GM18907 (cell line): ENCODE measurements around the gene WWOX.

ENCODE experiments used
- ATAC-seq: cut with Tn5 transposase; IDR thresholded peaks from one replicate; pipeline ENCODE4 v1.9.1; 2021; ENCODE audit warnings: mild to moderate bottlenecking, moderate library complexity; ENCODE audit not compliant: unreplicated experiment

Gene WWOX

GRCh38 chr16:78773291-78773702, 673.8 kb downstream of the WWOX start:
- no peak for ATAC-seq

GRCh38 chr16:78773706-78774105, 674.3 kb downstream of the WWOX start:
- no peak for ATAC-seq

- ATAC-seq = no peak
Measured at GRCh38 chr16:78775161-78775561, 675.7 kb downstream of the WWOX start.

- no peak for ATAC-seq
Measured at GRCh38 chr16:78778101-78779004, 678.9 kb downstream of the WWOX start.

DNA sequence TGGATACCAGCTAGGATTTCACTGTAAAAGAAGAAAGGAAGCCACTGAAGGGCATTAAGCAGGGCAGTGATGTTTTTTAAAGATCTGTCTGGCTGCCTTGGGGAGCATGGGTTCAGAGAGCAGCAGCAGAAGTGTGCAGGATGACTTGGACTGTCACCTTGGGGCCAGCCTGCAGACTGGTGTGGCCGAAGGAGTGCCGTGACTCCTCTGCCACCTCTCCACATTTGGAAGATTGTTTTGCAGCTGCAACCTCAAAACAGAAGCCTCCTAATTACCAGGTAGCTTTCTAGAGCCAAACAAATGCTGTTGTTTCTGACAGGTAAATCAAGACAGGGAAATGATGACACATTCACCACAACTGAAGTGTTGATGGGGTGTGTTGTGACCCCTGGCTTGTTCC, 681.4 kb downstream of the WWOX start:
- ATAC-seq = no peak

DNA sequence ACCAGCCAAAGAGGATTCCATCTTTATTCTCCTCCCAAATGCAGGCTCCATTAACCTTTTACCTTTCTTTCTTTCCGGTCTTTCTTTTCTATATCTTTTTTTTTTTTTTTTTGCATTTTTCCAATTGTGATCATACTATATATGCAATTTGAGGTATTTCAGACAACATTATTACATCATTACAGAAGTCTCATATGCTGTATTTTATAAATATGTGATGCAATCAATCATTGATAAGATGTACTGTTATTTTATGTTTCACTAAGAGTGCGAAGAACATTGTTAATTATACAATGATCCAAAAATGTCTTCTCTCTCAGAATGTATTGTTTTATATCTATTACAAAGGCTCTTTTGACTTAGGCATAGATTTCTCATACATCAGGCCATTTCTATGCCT, 683.1 kb downstream of the WWOX start:
- ATAC-seq = no peak

GRCh38 chr16:78783570-78784079, 684.2 kb downstream of the WWOX start:
- no peak for ATAC-seq

DNA sequence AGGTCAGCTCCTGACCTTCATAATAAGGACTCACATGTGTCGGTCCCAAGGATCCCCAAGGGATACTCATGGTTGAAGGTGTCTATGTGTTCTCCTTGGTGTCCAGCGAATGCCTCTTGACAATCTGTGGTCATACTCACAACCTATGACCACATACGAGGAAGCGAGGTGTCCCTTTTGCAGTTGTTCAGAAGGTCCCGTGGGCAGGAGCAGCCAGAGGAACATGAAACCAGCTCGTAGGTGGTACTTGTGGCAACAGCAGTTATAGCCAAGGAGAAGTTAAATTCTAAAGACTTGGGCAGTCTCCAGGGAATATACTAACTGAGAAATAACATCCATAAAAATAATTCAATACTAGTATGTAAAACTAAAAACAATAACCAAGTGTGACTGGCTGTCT, 685.3 kb downstream of the WWOX start:
- no peak for ATAC-seq

DNA sequence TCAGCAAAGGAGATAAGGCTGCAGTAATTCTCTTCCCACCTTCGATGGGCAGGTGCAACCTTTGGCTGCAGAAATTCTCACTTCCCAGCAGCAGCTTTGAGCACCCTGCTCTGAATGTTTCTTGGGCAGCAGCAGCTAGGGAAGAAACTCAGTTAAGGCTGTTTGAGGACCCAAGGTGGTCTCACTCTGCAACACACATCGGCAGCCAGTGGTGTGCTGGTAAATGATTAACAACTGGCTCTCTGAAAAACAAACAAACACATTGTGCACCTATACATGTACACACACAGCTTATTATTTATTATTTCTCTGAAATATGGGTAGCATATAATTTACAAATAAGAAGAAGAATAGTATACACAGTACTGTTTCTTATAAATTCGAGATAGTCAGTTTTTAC, 685.8 kb downstream of the WWOX start:
- ATAC-seq = no peak

DNA sequence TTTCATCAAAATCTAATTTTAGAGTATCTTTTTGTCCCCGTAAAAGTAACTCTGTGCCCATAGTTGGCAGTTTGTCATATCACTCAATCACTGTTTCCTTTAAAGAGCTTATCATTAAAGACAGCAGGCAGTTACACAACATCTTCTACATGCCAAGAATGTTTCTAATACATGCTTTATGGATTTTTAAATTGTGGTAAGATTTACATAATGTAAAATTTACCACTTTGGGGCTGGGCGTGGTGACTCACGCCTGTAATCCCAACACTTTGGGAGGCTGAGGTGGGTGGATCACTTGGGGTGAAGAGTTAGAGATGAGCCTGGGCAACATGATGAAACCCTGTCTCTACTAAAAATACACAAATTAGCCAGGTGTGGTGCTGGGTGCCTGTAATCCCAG, 687.2 kb downstream of the WWOX start:
- no peak for ATAC-seq

DNA sequence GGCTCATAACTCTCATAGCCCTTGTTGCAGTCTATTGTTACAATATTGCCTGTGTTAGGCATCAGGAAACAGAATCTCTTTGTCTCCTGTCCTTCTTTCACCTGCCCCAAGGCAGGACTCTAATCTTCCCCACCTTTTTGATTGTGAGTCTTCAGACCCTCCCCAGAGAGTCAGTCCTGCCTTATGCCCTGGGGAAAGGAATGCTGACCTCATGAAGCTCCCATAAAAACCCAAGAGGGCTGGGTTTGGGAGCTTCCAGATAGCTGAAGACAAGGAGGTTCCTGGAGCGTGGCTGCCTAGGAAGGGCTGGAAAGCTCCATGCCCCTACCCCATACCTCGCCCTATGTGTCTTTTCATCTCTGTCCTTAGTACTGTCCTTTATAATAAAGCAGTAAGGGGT, 688.8 kb downstream of the WWOX start:
- ATAC-seq = no peak

- ATAC-seq = no peak
Measured at GRCh38 chr16:78788696-78789095, 689.2 kb downstream of the WWOX start.

DNA sequence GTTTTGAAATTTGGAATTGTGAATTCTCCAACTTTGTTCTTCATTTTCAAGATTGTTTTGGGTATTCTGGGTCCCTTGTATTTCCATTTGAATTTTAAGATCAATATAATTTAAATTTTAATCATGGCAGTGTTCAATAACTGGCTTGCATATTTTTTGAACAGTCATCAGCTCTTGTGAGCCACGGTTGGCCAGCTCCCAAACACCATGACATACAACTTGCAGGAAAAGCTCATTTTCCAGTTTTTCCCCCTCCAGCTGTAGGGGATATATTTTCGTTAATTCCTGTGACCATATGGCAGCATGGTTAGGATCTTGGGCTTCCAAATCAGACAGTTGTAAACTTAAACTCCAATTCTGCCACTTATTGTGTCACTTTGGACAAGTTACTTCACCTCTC, 690.1 kb downstream of the WWOX start:
- no peak for ATAC-seq

- no peak for ATAC-seq
Measured at GRCh38 chr16:78791011-78791410, 691.6 kb downstream of the WWOX start.

- ATAC-seq = no peak
Measured at GRCh38 chr16:78791926-78792325, 692.5 kb downstream of the WWOX start.

- ATAC-seq = no peak
Measured at GRCh38 chr16:78792952-78793351, 693.5 kb downstream of the WWOX start.

- ATAC-seq = no peak
Measured at GRCh38 chr16:78794581-78795250, 695.3 kb downstream of the WWOX start.

- ATAC-seq = no peak
Measured at GRCh38 chr16:78795433-78795832, 696.0 kb downstream of the WWOX start.

DNA sequence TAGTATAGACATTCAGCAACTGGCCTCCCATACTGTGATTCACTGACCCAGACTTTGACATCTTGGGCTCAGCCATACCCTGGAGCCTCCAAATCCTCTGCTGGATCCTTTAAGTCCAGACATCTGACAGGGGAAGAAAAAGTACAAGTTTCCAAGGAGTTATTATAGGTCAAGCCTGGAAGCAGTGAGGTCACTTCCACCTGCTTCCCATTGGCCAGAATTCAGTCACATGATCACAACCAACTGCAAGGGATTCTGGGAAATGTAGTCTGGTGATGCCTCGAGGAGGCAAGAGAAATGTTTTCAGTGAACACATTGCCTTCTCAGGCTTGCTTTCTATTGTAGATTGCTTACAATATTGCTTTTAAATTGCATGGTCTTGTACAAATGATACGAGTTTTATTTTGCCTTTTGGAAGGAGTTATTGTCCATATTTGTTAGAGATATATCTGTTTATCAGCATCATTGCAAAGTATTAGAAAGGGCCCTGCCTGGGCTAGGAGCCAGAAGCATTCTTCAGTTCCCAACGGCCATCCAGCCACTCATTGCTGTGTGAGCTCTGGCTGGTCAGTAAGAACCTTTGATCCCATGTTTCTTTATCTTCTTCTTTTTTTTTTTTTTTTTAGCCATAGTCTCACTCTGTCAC, 696.9 kb downstream of the WWOX start:
- no peak for ATAC-seq

DNA sequence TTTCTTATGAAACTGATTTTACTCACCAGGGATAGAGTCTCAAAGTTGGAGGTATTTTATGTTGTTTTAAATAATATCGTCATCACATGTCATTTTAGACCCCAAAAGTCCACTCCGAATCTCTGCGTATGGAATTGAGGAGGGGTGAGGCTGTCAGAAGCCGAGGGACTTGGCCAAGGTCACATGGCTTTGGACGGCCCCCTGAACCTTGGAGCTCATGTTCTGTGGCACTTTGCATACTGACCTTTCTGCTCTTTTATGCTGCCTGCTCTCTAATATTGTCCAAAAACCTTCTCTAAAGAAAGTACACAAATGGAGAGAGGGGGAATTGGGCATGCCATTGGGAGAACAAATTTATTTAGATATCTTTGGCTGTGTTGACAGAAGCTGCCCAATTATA, 700.0 kb downstream of the WWOX start:
- ATAC-seq = no peak

GRCh38 chr16:78800523-78800922, 701.1 kb downstream of the WWOX start:
- no peak for ATAC-seq
